ENCODE data around the gene GM2A. TPM values are rescaled to one million over a fixed set of nuclear protein-coding genes. Genes with fewer than 3 reads are reported as not detected.

The GM2A gene
- total RNA-seq, 1 experiment from 2014 or later = 36.2 TPM

GRCh38 chr5:151219789-151220188 lies 33.2 kb upstream of the GM2A start (continued):
- TF ChIP-seq CBFB (CRISPR knock-in tag; IDR thresholded peaks at IDR 0.05; ENCODE audit: low read depth) (no peak), SMAD3 (CRISPR knock-in tag; IDR thresholded peaks at IDR 0.05; ENCODE audit: borderline replicate concordance) (no peak), MXD4 (CRISPR knock-in tag; IDR thresholded peaks at IDR 0.05; ENCODE audit: borderline replicate concordance) (no peak), PRDM15 (CRISPR knock-in tag; IDR thresholded peaks at IDR 0.05) (no peak), SOX15 (CRISPR knock-in tag; IDR thresholded peaks at IDR 0.05) (no peak), ZNF138 (CRISPR knock-in tag; conservative IDR thresholded peaks at IDR 0.05) (no peak)

- H3K27ac Mint-ChIP-seq = no peak overlapping the region
- H3K27me3 Mint-ChIP-seq (ENCODE audit: low read depth) = no peaks in the 10 kb centered on the region; the same call in 1 of the 2 replicates
- no peak overlapping the region for H3K4me3 Mint-ChIP-seq
- peaks cover 25% of the 10 kb centered on the region for H3K4me1 Mint-ChIP-seq
- DNase-seq (ENCODE audit: low spot score) (no peak), ATAC-seq (no peak)
- CTCF ChIA-PET = interaction anchor here (3.2 kb wide), 1 partner anchor 17 kb away, joined by 41 read pairs; no protein-coding TSS in a partner anchor
- no peaks in the 10 kb centered on the region for H3K36me3 Mint-ChIP-seq
- POLR2A ChIA-PET = no interaction called here
- H3K9me3 Mint-ChIP-seq = no peaks in the 10 kb centered on the region
- TF ChIP-seq MAX (CRISPR knock-in tag; IDR thresholded peaks at IDR 0.05) (no peak), AFF4 (CRISPR knock-in tag; IDR thresholded peaks at IDR 0.05; ENCODE audit: borderline replicate concordance) (no peak), MYBL2 (CRISPR knock-in tag; IDR thresholded peaks at IDR 0.05) (no peak), PRDM15 (CRISPR knock-in tag; IDR thresholded peaks at IDR 0.05) (no peak), FOXP1 (CRISPR knock-in tag; IDR thresholded peaks at IDR 0.05; ENCODE audit: borderline replicate concordance) (no peak), ZNF532 (CRISPR knock-in tag; IDR thresholded peaks at IDR 0.05; ENCODE audit: borderline replicate concordance) (no peak), EMX1 (CRISPR knock-in tag; IDR thresholded peaks at IDR 0.05) (no peak), ERG (CRISPR knock-in tag; IDR thresholded peaks at IDR 0.05) (no peak), TEAD4 (CRISPR knock-in tag; IDR thresholded peaks at IDR 0.05) (no peak), SMAD3 (CRISPR knock-in tag; IDR thresholded peaks at IDR 0.05; ENCODE audit: borderline replicate concordance) (no peak), ZNF416 (CRISPR knock-in tag; IDR thresholded peaks at IDR 0.05) (no peak), NR3C1 (CRISPR knock-in tag; conservative IDR thresholded peaks at IDR 0.05; ENCODE audit: low read depth) (no peak)
Measured at GRCh38 chr5:151221574-151221973, 31.4 kb upstream of the GM2A start.
